Measurements from ENCODE around the gene COL9A2.

Gene COL9A2

GRCh38 chr1:40267767-40268187, 49.3 kb downstream of the COL9A2 start:
- intact Hi-C loops (cut with DNase I) = no loop called here
- DNase-seq = no peak

GRCh38 chr1:40266786-40267535, 50.1 kb downstream of the COL9A2 start:
- intact Hi-C loops (cut with DNase I) = no loop called here
- no peak for DNase-seq

- intact Hi-C loops (cut with DNase I) = no loop called here
Observed at GRCh38 chr1:40265919-40266318, 51.2 kb downstream of the COL9A2 start.

GRCh38 chr1:40265298-40265697, 51.8 kb downstream of the COL9A2 start:
- intact Hi-C loops (cut with DNase I) = no loop called here

More at GRCh38 chr1:40265919-40266318, 51.2 kb downstream of the COL9A2 start:
- DNase-seq = no peak

GRCh38 chr1:40264354-40264781, 52.7 kb downstream of the COL9A2 start:
- intact Hi-C loops (cut with DNase I) = no loop called here
- DNase-seq = no peak

More at GRCh38 chr1:40265298-40265697, 51.8 kb downstream of the COL9A2 start:
- DNase-seq = no peak

- intact Hi-C loops (cut with DNase I) = loop anchor here (1.0 to 2.0 kb wide), 2 partner anchors 56 to 97 kb away; partner anchors contain the start of gene RLF
Observed at GRCh38 chr1:40258445-40258769, 58.7 kb downstream of the COL9A2 start.

GRCh38 chr1:40257688-40258444, 59.2 kb downstream of the COL9A2 start, which contains the start of gene ZMPSTE24:
Gene ZMPSTE24 (plus strand): TSS chr1:40258236. CDS start chr1:40258272, 36 bp downstream.
- intact Hi-C loops (cut with DNase I) = loop anchor here (1.0 to 2.0 kb wide), 2 partner anchors 57 to 97 kb away; partner anchors contain the start of gene RLF
- peak; percentile 93 to 99 (median 95) for DNase-seq

More at GRCh38 chr1:40258445-40258769, 58.7 kb downstream of the COL9A2 start:
- DNase-seq = peak in 1 of 10 donors; percentile 8

- DNase-seq = peak in 1 of 10 donors; percentile 4
- intact Hi-C loops (cut with DNase I) = no loop called here
Observed at GRCh38 chr1:40257313-40257687, 59.8 kb downstream of the COL9A2 start.

GRCh38 chr1:40256401-40257084, 60.5 kb downstream of the COL9A2 start:
- DNase-seq = no peak
- intact Hi-C loops (cut with DNase I) = no loop called here

GRCh38 chr1:40255231-40255630, 61.9 kb downstream of the COL9A2 start:
- intact Hi-C loops (cut with DNase I) = no loop called here
- DNase-seq = no peak

GRCh38 chr1:40252601-40253000, 64.5 kb downstream of the COL9A2 start:
- DNase-seq = no peak
- intact Hi-C loops (cut with DNase I) = no loop called here

GRCh38 chr1:40251456-40251855, 65.6 kb downstream of the COL9A2 start:
- intact Hi-C loops (cut with DNase I) = no loop called here

More at GRCh38 chr1:40251456-40251855, 65.6 kb downstream of the COL9A2 start:
- no peak for DNase-seq

All from posterior cingulate gyrus (tissue), 11 donors.